ENCODE results near the gene TEX12. TPM values are rescaled to one million over a fixed set of nuclear protein-coding genes. Genes with fewer than 3 reads are reported as not detected.
"Not testable (repeated sequence)": the region's sequence is repeated elsewhere in the genome, so short reads cannot be mapped to it uniquely, and the experiment has no call there.

The TEX12 gene
- total RNA-seq, 1 experiment from 2014 or later: 0.48 TPM

DNA sequence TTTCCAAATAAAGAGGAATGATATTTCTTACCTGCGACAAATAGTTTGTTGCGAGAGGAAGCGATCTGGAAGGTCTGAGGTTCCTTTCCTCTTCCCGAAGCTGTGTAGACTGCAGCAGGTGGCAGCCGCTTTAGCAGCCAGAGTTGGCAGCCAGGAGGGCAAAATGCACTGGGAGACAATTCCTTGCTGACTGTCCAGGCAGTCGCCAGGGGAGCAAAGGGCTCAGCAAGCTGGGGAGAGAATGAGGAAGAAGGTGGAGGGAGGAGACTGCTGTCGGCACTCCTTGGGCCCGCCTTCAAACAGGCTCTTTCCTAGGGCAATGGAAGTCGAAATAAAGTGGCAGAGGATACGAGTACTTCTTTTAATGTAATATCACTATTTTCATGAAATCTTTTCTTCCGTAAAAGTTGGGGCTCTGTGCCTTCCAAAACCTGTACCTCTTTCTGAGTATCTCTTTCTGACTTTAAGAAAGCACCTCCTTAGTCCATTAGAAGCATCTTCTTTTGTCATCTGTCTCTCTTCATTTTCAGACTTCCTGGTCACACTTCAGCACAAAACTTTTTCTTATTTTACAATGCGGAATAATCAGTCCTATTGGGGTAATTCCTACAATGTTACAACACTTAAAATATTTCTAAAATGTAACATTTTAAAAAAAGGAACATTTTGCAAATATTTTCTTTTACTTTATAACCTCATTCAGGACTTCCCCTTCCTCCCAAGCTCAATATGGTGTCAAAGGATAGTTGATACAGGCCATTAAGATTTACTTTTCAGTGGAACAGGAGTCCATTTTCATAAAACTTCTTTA is 3.1 kb upstream of the TEX12 start, which contains the start of gene IL18:
TSS of gene IL18 (minus strand) at position 220 of the 811 bp plus-strand sequence. CDS start 9,041 bp downstream, outside the sequence.
- no peak for DNase-seq (ENCODE audit: low read depth)

DNA sequence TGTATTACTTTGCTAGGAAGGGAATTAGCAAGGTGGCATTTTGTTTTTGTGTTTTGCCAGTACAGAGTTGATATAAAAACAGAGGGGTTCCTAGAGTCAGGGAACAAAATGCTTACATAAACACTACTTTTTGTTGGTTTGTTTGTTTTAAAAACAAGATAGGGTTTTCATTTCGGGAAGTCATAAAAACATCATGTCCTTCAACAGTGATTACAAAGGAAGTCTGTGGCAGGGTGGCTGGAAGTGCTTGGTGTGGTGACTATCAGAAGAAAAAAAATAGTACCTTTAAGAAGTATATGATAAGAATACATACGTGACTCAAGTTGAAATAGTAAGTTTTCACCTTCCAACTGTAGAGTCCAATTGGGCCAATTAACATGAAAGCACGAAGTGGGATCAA is 2.1 kb upstream of the TEX12 start:
- DNase-seq (ENCODE audit: low read depth): no peak

DNA sequence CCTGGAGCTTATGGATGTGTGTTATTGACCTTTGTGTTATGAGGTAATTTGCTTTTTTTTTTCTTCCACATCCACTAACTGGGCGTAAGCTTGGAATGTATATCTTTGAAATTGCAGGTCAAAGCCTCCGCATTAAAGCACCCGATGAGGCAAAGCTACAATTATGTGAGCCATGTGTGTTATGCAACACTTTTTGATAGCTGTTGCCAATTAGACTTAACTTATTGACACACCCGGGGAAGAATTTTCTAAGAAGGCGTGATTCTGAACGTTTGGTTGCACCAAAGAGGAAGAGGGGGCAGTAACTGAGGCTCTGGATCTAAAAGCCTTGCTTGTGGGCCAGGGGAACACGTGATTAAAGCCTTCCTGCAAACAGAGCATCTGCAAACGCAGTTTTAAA is 610 bp upstream of the TEX12 start:
- DNase-seq (ENCODE audit: low read depth): no peak

DNA sequence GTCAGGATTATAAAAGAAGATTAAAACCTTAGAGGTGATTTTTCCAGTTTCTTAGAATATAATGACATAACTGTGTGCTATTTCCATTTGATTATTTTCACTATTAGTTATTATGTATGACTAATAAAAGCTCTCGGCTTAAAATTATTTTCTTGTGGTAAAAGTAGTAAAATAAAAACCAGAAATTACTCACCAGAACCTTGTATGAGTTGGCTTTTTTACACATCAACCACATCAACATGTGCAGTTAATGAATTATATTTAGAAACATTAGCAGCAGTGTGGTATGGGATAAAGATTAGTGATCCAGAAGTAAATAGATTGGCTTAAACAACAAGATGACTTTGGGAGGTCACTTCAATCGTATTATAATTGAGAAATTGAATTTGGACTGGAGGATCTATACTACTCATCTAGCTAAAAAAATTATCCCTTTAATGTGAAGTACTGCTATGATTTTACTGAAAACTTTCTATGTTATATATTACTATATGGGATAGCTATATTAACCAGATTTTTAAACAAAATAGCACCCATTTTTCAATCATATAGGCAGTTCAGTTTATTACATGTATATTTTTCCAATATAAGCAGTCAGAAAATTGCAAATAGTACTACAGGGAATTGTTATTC is 5.3 kb downstream of the TEX12 start:
- peak; percentile 15 for DNase-seq (ENCODE audit: low read depth)

DNA sequence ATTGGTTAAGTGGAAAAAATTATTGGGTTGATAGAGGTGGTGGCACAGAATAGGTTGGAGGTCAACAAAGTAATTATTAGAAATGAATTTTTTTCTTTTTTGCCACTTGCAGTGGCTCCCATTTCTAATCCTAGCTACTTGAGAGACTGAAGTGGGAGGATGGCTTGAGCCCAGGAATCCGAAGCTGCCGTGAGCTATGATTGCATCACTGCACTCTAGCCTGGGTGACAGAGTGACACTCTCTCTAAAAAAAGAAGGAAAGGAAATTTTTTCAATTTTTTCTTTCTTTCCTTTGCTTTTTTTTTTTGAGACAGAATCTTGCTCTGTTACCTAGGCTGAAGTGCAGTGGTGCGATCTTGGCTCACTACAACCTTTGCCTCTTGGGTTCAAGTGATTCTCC is 6.0 kb downstream of the TEX12 start:
- peak; percentile 17 for DNase-seq (ENCODE audit: low read depth)

DNA sequence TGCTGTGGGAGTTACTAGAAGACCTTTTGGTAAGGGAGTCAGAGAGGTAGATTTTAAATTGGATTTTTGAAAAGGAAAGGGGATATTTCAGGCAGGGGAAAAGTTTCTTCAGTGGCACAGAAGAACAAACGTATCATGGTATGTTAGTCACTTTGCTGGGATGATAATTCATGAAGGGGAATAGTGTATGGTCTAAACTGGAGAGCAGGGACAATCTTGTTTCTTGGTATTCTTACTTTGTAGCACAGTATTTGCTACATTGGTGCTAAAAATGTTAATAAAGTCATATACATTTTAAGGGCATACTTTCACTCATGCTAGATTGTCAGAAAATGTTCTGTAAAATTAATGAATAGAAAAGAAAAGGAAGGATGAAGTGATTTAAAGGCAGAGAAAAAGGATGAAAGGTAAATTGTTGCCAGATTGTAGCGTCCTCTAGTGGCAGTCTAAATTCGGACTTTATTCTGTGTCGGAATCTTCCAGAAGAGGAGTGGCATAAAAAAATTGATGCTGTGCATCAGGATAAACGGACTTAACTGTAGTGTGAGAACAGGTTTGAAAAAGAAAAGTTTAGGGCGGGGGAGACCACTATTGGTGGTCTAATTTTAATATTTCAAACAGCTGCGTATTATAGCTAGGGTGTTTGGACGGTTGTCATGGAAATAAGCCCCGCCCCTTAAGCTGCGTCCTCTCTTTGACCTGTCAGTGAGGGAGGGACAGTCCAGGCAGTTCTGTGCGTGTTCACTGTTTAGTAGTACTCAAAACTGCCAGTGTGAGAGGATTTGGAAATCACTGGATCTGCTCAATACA is 7.8 kb downstream of the TEX12 start, which contains the start of gene BCO2:
TSS of gene BCO2 (plus strand) at position 724 of the 810 bp plus-strand sequence. CDS start 90 bp downstream, outside the sequence.
- peak; percentile 79 for DNase-seq (ENCODE audit: low read depth)

DNA sequence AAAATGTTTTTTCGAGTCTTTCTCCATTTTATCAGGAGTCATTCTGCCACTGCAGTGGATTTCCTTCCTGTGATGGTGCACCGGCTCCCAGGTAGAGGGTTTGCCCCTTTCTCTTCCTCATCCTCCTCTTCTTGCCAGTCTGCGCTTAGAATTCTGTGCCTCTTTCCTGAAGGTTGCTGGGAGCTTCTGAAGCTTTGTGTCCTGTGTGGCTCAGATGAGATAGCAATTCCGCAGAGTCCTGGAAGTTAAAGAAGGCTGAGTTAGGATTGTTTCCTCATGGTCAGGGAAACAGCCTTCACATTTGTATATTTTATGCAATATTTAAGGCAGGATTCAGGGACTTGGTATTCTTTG is 8.4 kb downstream of the TEX12 start:
- DNase-seq (ENCODE audit: low read depth): no peak

DNA sequence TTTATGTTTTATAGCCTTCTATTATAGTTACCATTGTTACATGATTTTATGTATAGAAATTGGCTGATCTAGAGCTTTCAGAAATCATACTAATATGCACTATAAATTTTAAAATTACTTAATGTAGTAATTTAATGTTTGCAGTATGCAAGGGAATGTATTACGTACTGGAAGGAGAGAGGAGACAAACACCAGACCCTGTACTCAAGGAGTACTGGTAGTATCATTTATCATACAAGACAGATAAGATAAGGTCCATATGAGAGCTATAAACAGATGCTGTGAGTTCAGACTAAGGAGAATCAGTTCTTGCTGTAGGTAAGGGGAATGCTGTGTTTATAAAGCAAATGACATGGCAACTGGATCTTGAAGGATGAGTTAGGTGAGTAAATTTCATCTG is 8.9 kb downstream of the TEX12 start:
- no peak for DNase-seq (ENCODE audit: low read depth)

DNA sequence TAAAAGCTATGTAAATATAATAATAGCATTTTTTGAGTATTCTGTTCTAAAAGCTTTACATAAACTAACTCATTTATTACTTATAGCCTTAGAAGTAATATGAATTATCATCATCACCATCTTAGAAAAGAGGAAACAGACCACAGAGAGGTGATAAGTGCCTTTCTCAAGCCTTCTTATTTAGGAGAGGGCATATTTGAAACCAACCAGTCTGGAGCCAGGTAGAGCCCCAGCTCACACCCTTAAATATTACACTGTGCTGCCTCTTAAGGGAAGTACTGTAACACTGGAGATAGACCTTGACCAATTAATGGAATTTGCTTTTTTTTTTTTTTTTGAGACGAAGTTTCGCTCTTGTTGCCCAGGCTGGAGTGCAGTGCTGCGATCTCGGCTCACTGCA is 10.4 kb downstream of the TEX12 start:
- DNase-seq (ENCODE audit: low read depth): no peak

DNA sequence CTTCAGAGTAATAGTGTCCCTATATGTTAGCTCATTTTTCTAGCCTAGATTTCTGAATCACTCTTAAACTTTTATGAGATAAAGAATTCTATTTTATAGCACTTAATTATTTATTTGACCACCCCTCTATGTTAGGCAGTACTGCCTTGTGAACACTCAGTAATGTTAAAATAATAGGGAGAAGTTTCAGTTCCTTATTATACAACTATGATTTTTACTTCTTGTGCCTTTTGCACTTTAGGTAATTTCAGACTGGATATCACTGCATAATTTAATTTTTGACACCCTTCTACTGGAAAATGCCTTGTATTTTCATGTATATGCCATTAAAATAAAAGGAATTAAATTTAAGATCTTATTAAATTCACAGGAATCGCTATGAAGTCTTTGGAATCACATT is 11.3 kb downstream of the TEX12 start:
- no peak for DNase-seq (ENCODE audit: low read depth)

DNA sequence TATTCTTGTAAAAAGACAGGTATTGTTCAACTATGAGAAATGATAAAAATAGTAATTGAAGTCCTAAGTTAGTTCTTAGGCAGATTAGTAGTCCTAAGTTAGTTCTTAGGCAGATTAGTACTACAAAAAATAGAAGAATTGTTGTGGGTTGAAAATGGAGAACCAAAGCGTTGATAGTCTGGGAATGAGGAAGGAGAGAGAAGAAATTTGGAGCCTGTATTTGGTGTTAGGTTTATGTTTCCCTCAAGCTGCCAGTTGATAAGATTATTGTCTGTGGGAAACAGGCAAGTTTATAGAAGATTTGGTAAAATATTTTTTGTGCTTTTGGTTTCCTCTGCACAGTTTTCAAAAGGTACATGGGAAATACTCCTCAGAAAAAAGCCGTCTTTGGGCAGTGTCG is 11.8 kb downstream of the TEX12 start:
- no peak for DNase-seq (ENCODE audit: low read depth)

DNA sequence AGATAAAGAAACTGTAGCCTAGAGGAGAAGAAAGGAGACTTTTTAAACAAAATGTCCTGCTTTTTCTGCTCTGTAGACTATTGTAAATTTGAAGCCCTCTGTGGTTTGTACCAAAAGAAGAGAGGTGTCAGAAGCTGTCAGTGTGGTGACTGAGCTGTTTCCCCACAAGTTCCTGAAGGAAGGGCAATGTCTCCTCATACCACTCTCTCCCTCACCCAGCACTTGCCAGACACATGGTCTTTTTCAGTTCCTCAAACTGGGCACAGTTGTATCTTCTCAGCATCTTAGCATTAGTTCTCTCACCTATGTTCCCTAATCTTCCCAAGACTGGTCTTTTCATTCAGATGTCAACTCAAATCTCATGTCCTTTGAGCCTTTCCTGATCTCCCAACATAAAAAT is 12.4 kb downstream of the TEX12 start:
- DNase-seq (ENCODE audit: low read depth): no peak

DNA sequence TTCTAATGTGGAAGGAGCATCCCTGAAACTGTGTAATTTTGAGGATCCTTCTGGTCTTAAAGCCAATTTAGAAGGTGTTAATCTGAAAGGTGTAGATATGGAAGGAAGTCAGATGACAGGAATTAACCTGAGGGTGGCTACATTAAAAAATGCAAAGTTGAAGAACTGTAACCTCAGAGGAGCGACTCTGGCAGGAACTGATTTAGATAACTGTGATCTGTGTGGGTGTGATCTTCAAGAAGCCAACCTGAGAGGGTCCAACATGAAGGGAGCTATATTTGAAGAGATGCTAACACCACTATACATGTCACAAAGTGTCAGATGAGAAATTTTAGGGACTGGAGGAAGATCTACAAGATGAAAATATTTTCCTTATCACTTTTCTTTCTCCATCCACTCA is 15.7 kb downstream of the TEX12 start:
- no peak for DNase-seq (ENCODE audit: low read depth)

DNA sequence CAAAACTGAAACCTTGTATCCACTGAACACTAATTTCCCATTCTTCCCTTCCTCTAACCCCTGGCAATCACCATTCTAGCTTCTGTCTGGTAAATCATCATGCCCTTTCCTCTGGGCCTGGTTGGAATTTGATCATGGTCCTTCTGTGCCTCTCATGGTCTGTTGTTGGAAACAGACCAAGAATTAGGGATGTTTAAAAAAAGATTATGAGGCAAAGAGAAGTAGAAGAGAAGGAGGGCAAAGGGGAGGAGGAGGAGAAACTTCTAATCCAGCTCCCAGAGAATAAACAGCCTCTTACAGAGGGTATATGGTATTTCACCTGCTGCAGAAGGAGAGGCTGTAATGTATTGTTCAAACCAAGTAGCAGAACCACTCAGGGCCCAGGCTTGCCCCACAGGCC is 18.7 kb downstream of the TEX12 start:
- no peak for DNase-seq (ENCODE audit: low read depth)

DNA sequence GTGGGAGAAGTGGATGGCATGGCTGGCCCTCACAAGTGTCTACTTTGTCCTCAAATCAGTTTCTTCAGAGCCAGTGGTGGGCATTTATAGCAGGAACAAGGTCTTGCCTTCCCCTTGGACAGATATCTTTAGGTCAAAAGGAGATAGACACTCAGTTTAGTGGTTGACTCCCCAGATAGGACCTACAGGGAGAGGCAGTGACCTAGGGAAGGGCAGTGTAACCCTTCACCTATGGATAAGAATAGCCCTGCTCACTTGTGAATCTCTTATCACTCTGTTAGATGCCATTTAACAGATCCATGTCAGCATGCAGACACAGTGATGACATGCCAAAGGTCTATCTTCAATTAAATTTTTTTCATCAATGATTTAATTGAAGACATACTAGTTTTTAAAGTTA is 19.1 kb downstream of the TEX12 start:
- DNase-seq (ENCODE audit: low read depth): no peak

DNA sequence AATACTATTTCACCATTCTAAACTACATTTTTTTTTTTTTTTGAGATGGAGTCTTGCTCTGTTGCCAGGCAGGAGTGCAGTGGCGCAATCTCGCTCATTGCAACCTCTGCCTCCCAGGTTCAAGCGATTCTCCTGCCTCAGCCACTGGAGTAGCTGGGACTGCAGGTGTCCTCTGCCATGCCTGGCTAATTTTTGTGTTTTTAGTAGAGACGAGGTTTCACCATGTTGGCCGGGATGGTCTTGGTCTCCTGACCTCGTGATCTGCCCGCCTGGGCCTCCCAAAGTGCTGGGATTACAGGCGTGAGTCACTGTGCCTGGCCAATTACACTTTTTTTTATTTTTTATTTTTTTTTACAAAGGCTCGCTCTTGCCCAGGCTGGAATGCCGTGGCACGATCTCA is 27.9 kb downstream of the TEX12 start:
- DNase-seq (ENCODE audit: low read depth): peak; percentile 11

DNA sequence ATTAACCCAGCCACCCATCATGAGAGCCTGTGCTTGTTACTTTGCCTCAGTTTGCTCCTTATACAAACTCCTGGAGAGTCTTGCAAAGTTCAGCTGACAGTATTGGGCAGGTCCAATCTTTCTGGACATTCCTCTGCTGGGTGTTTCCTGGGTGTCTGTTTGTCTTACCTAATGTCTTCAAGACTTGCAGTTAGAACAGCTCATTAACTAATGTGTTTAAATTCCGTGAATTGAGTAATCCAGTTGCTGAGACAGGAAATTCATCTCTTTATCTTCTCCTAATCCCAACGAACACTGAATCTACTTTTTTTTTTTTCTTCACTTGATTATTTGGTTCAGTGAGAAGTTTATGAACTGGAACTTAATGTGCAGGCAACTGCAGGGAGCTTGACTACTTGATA is 28.8 kb downstream of the TEX12 start:
- no peak for DNase-seq (ENCODE audit: low read depth)

DNA sequence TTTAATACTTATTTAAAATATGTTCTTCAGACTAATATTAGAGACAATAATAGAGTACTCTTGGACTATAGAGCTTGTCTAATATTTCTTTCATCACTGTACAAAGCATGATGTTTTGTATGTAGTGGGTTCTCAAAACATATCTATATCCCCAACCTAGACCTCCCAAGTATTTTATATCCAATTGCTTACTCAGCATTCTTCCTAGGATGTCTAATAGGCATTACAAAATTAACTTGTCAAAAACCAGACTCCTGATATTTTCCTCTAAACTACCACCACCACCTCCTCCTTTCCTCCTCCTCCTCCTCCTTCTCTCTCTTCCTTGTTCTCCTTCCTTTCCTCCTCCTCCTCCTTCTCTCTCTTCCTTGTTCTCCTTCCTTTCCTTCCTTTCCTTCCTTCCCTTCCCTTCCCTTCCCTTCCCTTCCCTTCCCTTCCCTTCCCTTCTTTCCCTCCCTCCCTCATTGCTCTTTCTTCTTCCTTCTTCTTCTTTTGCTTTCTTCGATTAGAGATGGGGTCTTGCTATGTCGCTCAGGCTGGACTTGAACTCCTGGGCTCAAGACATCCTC is 29.4 kb downstream of the TEX12 start:
- no peak for DNase-seq (ENCODE audit: low read depth)

DNA sequence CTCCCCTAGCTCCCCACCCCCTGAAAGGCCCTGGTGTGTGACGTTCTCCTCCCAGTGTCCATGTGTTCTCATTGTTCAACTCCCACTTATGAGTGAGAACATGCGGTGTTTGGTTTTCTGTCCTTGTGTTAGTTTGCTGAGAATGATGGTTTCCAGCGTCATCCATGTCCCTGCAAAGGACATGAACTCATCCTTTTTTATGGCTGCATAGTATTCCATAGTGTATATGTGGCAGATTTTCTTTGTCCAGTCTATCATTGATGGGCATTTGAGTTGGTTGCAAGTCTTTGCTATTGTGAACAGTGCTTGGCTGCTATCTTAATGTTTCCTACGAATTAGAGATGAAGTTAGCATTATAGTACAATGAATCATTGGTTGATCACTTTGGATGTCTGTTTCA is 31.9 kb downstream of the TEX12 start:
- not testable (repeated sequence) for DNase-seq (ENCODE audit: low read depth)

DNA sequence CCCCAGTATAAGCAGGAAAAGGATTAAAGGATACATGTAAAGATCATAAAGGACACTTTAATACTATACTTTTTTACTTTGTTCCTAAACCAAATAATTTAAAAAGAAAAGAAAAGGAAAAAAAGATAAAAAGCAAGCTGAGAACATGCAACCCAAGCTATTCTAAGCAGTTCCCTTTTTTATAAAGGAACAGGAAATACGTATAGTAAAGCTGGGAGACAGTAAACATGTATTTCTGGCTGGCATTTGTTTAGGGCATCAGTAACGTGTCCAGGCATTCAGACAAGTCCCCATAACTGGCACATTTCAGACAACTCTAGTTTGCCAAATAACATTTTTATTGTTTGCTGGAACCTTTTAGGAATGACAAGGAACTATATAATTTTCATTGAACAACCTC is 33.1 kb downstream of the TEX12 start:
- DNase-seq (ENCODE audit: low read depth): no peak

DNA sequence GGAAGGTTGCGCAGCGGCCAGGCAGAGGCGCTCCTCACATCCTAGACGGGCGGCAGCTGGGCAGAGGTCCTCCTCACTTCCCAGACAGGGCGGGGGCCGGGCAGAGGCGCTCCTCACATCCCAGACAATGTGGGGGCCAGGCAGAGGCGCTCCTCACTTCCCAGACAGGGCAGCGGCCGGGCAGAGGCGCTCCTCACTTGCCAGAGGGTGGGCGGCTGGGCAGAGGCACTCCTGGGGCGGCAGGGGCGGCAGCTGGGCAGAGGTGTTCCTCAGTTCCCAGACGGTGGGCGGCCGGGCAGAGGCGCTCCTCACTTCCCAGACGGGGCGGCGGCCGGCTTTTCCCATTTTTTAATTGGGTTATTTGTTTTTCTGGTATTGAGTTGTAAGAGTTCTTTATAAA is 38.9 kb downstream of the TEX12 start:
- no peak for DNase-seq (ENCODE audit: low read depth)

DNA sequence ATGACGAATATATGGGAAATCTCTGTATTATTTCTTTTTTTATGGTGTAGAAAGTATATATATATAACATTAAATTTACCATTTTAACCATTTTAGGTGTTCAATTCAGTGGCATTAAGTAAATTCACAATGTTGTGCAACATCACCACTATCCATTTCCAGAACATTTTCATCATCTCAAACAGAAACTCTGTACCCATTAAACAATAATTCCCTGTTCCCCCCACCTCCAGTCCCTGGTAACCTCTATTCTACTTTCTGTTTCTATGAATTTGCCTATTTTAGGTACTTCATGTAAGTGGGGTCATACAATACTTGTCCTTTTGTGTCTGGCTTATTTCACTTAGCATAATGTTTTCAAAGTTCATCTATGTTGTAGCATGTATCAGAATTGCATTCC is 43.7 kb downstream of the TEX12 start:
- no peak for DNase-seq (ENCODE audit: low read depth)

Data from RPMI7951 (cell line).